GM12878 (cell line): ENCODE measurements around the gene UBE2QL1. TPM values are rescaled to one million over a fixed set of nuclear protein-coding genes. Genes with fewer than 3 reads are reported as not detected.

Experiments used
- BACH1 ChIP-seq: fragments of 450-650 bp; IDR thresholded peaks from 2 replicates; pipeline ENCODE4 v1.6.1; 2017; ENCODE audit warnings: mild to moderate bottlenecking, borderline replicate concordance
- FOXM1 ChIP-seq: IDR thresholded peaks from 2 replicates; pipeline ENCODE4 v1.6.1; 2012; ENCODE audit warnings: low read depth, mild to moderate bottlenecking, inconsistent platforms, low read length, moderate library complexity
- ZNF592 ChIP-seq: fragments of 450-650 bp; IDR thresholded peaks from 2 replicates; pipeline ENCODE4 v1.6.1; 2017; ENCODE audit warnings: mild to moderate bottlenecking, moderate library complexity
- polyA plus RNA-seq, 11 experiments: library from polyadenylated mRNA; depleted of rRNA in 4 of 11; unstranded in 6 of 11; stranded (reverse) in 5 of 11; fragments of >200 nt; fragmentation: Nextera tagmentation in 4 of 11; fragmentation: Illumina TruSeq in 1 of 11; extraction: Ambion mirVana in 4 of 11; extraction: Trizol in 1 of 11; gene quantifications; 1 replicate in 1 of 11; 2 replicates in 10 of 11; pipeline versions ENCODE4 v1.2.1 to v1.2.3, GENCODE V29; 2011 to 2016; ENCODE audit warnings: inconsistent platforms in 2 of 11, missing spikeins in 2 of 11, low read depth in 1 of 11
- total RNA-seq, 4 experiments: library from RNA; depleted of rRNA in 3 of 4; stranded (reverse); fragments of >200 nt in 3 of 4; fragmentation: Illumina TruSeq in 1 of 4; extraction: Trizol in 1 of 4; gene quantifications; 2 replicates each; pipeline versions ENCODE4 v1.2.1 to v1.2.3, GENCODE V29; 2013 to 2021
- TF ChIP-seq, protein P1 (sequence below): fragments of 450-650 bp; IDR thresholded peaks from 2 replicates; pipeline ENCODE4 v1.6.1; 2016; ENCODE audit warnings: mild to moderate bottlenecking, moderate library complexity, borderline replicate concordance

Gene UBE2QL1
- total and polyA plus RNA-seq, 10 of the 15 experiments (the other 5 are each of a cell fraction or from before 2014, with no cell fraction given): 0.03 to 0.62 (median 0.04) TPM; not detected in 6

DNA sequence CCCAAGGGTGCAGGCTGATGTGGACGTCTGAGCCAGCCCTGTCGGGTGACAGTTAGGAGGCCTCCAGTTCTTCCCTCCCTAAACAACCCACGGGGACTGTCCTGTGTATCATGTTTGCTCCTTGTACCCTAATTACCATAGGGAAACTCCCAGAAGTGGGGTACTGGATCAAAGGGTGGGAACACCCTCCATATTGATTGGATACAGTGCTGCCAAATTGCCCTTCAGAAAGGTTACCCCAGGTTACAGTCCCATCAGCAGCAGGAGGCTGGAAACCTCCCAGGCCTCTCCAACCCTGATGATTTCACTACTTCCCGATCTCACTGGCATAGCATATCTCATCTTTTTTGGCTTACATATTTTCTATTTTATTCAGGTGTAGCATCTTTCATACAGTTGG lies 22.0 kb downstream of the UBE2QL1 start (continued):
- TF ChIP-seq, protein P1, sequence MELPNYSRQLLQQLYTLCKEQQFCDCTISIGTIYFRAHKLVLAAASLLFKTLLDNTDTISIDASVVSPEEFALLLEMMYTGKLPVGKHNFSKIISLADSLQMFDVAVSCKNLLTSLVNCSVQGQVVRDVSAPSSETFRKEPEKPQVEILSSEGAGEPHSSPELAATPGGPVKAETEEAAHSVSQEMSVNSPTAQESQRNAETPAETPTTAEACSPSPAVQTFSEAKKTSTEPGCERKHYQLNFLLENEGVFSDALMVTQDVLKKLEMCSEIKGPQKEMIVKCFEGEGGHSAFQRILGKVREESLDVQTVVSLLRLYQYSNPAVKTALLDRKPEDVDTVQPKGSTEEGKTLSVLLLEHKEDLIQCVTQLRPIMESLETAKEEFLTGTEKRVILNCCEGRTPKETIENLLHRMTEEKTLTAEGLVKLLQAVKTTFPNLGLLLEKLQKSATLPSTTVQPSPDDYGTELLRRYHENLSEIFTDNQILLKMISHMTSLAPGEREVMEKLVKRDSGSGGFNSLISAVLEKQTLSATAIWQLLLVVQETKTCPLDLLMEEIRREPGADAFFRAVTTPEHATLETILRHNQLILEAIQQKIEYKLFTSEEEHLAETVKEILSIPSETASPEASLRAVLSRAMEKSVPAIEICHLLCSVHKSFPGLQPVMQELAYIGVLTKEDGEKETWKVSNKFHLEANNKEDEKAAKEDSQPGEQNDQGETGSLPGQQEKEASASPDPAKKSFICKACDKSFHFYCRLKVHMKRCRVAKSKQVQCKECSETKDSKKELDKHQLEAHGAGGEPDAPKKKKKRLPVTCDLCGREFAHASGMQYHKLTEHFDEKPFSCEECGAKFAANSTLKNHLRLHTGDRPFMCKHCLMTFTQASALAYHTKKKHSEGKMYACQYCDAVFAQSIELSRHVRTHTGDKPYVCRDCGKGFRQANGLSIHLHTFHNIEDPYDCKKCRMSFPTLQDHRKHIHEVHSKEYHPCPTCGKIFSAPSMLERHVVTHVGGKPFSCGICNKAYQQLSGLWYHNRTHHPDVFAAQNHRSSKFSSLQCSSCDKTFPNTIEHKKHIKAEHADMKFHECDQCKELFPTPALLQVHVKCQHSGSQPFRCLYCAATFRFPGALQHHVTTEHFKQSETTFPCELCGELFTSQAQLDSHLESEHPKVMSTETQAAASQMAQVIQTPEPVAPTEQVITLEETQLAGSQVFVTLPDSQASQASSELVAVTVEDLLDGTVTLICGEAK: no peak
- TF ChIP-seq BACH1: no peak
- no peak for TF ChIP-seq ZNF592
- TF ChIP-seq FOXM1: no peak
- TF ChIP-seq, all 136 proteins: peak for 0
